ENCODE results near the gene OVCA2.

DNA sequence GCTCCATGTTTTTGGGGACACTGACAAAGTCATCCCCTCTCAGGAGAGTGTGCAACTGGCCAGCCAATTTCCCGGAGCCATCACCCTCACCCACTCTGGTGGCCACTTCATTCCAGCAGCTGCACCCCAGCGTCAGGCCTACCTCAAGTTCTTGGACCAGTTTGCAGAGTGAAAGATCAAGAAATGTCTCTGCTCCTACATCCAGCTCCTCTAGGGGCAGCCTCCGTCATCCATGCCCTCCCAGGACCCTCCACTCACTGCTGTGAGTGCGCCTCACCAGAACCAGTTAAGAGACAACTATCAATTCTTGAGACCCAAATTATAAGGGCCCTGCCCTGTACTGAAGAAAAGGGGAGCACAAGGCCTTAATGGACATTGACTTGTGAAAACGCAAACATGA is 1.1 kb downstream of the OVCA2 start:
- no peak for TF ChIP-seq ZNF138 (tag by site-specific recombination; IDR thresholded peaks at IDR 0.05; ENCODE audit: borderline replicate concordance)
- TF ChIP-seq, protein P1, sequence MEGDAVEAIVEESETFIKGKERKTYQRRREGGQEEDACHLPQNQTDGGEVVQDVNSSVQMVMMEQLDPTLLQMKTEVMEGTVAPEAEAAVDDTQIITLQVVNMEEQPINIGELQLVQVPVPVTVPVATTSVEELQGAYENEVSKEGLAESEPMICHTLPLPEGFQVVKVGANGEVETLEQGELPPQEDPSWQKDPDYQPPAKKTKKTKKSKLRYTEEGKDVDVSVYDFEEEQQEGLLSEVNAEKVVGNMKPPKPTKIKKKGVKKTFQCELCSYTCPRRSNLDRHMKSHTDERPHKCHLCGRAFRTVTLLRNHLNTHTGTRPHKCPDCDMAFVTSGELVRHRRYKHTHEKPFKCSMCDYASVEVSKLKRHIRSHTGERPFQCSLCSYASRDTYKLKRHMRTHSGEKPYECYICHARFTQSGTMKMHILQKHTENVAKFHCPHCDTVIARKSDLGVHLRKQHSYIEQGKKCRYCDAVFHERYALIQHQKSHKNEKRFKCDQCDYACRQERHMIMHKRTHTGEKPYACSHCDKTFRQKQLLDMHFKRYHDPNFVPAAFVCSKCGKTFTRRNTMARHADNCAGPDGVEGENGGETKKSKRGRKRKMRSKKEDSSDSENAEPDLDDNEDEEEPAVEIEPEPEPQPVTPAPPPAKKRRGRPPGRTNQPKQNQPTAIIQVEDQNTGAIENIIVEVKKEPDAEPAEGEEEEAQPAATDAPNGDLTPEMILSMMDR (tag by site-specific recombination; IDR thresholded peaks at IDR 0.05), result no peak
- TF ChIP-seq ZNF274 (IDR thresholded peaks at IDR 0.05; ENCODE audit: low read length), result no peak
- no peak for TF ChIP-seq ZNF274 (tag by site-specific recombination; IDR thresholded peaks at IDR 0.05; ENCODE audit: borderline replicate concordance)
- TF ChIP-seq, protein P2, sequence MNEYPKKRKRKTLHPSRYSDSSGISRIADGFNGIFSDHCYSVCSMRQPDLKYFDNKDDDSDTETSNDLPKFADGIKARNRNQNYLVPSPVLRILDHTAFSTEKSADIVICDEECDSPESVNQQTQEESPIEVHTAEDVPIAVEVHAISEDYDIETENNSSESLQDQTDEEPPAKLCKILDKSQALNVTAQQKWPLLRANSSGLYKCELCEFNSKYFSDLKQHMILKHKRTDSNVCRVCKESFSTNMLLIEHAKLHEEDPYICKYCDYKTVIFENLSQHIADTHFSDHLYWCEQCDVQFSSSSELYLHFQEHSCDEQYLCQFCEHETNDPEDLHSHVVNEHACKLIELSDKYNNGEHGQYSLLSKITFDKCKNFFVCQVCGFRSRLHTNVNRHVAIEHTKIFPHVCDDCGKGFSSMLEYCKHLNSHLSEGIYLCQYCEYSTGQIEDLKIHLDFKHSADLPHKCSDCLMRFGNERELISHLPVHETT (tag by site-specific recombination; IDR thresholded peaks at IDR 0.05), result no peak
- TF ChIP-seq ZNF140 (tag by site-specific recombination; IDR thresholded peaks at IDR 0.05), result no peak
- TF ChIP-seq, protein P3, sequence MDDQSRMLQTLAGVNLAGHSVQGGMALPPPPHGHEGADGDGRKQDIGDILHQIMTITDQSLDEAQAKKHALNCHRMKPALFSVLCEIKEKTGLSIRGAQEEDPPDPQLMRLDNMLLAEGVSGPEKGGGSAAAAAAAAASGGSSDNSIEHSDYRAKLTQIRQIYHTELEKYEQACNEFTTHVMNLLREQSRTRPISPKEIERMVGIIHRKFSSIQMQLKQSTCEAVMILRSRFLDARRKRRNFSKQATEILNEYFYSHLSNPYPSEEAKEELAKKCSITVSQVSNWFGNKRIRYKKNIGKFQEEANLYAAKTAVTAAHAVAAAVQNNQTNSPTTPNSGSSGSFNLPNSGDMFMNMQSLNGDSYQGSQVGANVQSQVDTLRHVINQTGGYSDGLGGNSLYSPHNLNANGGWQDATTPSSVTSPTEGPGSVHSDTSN (CRISPR knock-in tag; IDR thresholded peaks at IDR 0.05), result no peak
- TF ChIP-seq, protein P4, sequence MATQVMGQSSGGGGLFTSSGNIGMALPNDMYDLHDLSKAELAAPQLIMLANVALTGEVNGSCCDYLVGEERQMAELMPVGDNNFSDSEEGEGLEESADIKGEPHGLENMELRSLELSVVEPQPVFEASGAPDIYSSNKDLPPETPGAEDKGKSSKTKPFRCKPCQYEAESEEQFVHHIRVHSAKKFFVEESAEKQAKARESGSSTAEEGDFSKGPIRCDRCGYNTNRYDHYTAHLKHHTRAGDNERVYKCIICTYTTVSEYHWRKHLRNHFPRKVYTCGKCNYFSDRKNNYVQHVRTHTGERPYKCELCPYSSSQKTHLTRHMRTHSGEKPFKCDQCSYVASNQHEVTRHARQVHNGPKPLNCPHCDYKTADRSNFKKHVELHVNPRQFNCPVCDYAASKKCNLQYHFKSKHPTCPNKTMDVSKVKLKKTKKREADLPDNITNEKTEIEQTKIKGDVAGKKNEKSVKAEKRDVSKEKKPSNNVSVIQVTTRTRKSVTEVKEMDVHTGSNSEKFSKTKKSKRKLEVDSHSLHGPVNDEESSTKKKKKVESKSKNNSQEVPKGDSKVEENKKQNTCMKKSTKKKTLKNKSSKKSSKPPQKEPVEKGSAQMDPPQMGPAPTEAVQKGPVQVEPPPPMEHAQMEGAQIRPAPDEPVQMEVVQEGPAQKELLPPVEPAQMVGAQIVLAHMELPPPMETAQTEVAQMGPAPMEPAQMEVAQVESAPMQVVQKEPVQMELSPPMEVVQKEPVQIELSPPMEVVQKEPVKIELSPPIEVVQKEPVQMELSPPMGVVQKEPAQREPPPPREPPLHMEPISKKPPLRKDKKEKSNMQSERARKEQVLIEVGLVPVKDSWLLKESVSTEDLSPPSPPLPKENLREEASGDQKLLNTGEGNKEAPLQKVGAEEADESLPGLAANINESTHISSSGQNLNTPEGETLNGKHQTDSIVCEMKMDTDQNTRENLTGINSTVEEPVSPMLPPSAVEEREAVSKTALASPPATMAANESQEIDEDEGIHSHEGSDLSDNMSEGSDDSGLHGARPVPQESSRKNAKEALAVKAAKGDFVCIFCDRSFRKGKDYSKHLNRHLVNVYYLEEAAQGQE (tag by site-specific recombination; IDR thresholded peaks at IDR 0.05), result no peak
- no peak for TF ChIP-seq KLF16 (tag by site-specific recombination; IDR thresholded peaks at IDR 0.05)
- TF ChIP-seq, protein P5, sequence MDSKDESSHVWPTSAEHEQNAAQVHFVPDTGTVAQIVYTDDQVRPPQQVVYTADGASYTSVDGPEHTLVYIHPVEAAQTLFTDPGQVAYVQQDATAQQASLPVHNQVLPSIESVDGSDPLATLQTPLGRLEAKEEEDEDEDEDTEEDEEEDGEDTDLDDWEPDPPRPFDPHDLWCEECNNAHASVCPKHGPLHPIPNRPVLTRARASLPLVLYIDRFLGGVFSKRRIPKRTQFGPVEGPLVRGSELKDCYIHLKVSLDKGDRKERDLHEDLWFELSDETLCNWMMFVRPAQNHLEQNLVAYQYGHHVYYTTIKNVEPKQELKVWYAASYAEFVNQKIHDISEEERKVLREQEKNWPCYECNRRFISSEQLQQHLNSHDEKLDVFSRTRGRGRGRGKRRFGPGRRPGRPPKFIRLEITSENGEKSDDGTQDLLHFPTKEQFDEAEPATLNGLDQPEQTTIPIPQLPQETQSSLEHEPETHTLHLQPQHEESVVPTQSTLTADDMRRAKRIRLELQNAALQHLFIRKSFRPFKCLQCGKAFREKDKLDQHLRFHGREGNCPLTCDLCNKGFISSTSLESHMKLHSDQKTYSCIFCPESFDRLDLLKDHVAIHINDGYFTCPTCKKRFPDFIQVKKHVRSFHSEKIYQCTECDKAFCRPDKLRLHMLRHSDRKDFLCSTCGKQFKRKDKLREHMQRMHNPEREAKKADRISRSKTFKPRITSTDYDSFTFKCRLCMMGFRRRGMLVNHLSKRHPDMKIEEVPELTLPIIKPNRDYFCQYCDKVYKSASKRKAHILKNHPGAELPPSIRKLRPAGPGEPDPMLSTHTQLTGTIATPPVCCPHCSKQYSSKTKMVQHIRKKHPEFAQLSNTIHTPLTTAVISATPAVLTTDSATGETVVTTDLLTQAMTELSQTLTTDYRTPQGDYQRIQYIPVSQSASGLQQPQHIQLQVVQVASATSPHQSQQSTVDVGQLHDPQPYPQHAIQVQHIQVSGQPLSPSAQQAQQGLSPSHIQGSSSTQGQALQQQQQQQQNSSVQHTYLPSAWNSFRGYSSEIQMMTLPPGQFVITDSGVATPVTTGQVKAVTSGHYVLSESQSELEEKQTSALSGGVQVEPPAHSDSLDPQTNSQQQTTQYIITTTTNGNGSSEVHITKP (tag by site-specific recombination; IDR thresholded peaks at IDR 0.05), result no peak
- no peak for TF ChIP-seq ZNF623 (tag by site-specific recombination; IDR thresholded peaks at IDR 0.05)
- no peak for TF ChIP-seq HOXC10 (CRISPR knock-in tag; IDR thresholded peaks at IDR 0.05)
- TF ChIP-seq ZNF785 (tag by site-specific recombination; IDR thresholded peaks at IDR 0.05), result no peak
